GM10847 (cell line): Measurements from ENCODE around the gene COX15.

Experiments used
- POLR2A ChIP-seq: IDR thresholded peaks from 2 replicates; pipeline ENCODE4 v1.6.1; 2011; ENCODE audit not compliant: insufficient read length; ENCODE audit errors: extremely low read depth

COX15 gene

DNA sequence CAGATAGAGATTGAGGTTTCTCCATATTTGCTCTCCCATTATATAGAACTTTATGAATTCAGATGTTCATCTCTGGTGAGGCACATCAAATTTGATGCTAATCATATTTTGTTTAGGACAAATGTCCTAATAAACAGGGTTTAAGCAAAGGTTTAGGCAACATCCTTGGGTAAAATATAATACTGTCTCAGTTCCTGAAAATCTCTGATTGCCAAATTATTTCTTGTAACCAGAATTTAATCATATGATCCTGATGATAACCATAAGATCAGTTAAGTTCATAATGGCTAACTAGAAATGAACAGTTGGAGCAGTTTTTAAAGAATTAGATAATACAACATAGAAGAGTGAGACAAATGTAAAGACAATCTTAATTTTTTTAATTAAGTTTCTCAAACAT, 18.7 kb upstream of the COX15 start:
- TF ChIP-seq POLR2A: no peak

DNA sequence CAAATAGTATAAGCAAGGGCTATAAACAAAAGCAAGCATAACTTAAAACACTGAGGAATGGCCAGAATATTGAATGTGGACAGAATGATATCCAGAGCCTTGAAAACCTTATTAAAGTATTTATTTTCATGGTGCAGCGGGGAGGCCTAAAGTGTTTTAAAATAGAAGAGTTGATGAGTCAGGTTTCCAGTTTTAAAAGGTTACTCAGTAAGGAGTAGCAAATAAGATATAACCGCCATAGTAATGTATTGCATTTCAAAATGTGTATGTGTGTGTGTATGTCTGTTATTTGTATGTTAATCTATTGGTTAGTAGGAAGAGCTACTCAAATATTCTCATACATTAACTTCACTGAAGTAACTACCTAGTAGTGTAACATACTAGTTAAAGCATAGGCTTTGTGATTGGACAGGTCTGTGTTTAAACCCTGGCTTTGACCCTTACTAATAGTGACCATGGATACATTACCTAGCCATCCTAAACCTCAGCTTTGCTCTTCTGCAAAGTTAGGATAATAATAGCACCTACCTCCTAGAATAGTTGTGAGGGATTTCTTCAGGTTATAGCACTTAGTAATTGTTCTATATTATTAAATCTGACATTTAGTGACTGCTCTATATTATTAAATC, 17.0 kb upstream of the COX15 start:
- TF ChIP-seq POLR2A: no peak

DNA sequence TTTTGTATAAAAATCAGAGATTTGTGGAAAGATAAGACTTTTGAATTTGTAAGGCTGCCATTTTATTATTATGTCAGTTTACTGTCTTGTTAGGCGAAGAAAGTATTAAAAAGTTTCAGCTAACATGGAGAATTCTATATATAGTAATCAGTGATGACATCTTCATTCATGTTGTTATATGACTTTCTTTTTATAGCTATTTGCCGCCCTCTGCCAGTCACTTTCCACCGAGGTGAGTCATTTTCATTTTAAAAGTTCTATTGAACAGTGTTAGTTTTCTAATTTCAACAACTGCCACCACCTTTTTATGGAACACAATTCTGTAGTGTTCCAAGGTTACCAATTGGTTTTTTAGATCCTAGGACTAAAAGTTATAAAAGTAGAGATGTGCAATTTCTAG, 11.9 kb upstream of the COX15 start:
- no peak for TF ChIP-seq POLR2A

DNA sequence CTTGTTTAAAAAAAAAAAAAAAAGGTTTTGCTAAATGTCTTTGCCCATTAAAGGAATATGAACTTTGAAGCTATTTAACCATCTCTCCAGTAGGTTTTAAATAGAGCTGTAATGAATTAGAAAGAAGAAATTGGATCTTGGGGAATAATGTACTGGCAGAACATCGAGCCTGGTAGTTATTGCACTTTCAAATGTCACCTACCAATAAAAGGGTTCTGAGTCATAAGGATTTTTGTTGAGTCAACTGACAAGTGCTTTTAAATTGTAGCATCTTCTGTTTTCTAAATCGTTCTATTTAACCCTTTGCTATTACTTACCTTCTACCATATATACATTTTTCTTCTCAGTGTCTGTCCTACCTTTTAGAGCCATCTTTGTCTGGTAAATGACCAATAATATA, 10.8 kb upstream of the COX15 start:
- no peak for TF ChIP-seq POLR2A

DNA sequence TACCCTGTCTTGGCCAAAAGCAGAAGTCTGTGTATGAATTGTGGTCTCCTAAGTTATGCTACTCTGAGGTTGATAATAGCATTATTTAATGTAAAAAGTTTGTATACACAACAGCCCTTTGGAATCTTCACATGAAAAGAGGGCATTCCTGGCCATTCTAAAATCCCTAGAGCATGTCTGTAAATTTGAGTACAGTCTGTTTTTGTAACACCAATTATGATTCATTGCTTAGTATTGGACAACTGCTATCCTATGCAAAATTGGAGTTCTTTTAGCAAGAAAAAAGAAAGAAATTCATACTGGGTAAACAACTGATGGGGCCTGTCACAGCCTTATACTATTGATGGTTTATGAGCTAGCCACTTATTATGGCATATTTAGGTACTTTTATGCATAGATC, 10.3 kb upstream of the COX15 start:
- no peak for TF ChIP-seq POLR2A

DNA sequence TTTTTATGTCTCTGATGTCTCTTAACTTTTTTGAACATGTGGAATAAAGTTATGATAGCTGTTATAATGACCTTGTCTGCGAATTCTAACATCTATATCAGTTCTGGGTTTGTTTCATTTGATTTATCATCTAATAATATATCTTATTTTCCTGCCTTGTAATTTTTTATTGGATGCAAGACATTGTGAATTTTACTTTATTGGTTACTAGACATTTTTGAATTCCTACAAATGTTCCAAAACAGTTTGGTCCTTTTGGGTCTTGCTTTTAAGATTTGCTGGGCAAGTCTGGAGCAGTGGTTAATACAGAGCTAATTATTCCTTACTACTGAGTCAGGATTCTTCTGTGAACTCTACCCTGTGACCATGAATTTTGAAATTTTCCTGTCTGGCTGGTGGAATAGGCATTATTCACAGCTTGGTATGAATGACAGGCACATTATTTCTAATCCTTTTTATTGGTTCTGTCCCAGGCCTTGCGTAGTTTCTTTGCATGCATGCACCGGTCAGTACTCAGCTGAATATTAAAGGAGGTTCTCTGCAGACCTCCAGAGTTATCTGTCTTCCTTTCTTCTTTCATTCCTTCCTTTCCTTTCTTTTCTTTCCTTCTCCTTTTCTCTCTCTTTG, 9.1 kb upstream of the COX15 start:
- no peak for TF ChIP-seq POLR2A

DNA sequence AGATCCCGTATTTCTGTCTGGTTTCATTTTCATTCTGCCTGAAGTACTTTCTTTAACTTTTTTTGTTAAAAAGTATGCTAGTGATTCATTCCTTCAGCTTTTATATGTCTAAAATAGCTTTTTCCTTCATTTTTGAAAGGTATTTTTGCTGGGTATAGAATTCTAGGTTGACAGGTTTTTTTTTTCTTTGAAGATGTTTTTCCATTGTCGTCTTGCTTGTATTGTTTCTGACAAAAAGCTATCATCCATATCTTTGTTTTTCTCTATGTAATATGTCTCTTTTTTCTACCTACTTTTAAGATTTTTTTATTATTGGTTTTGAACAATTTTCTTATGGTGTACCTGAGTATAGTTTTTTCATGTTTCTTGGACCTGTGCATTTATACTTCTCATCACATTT, 8.3 kb upstream of the COX15 start:
- no peak for TF ChIP-seq POLR2A

DNA sequence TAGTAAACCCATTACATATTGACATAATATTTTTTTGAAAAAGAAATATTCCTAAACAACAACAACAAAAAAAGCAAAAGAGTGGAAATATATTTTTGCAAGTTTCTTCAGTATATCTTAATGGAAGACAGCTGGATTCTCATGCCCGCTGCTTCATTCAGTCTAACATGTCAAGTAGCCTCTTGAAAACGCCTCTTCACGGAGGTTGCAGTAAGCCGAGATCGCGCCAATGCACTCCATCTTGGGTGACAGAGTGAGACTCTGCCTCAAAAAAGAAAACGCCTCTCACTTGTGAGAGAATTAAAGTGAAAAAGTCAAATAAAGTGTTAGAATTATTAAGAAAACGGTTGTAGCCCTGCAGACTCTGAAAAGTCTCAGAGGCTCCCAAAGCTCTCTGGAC, 1.4 kb upstream of the COX15 start:
- no peak for TF ChIP-seq POLR2A

DNA sequence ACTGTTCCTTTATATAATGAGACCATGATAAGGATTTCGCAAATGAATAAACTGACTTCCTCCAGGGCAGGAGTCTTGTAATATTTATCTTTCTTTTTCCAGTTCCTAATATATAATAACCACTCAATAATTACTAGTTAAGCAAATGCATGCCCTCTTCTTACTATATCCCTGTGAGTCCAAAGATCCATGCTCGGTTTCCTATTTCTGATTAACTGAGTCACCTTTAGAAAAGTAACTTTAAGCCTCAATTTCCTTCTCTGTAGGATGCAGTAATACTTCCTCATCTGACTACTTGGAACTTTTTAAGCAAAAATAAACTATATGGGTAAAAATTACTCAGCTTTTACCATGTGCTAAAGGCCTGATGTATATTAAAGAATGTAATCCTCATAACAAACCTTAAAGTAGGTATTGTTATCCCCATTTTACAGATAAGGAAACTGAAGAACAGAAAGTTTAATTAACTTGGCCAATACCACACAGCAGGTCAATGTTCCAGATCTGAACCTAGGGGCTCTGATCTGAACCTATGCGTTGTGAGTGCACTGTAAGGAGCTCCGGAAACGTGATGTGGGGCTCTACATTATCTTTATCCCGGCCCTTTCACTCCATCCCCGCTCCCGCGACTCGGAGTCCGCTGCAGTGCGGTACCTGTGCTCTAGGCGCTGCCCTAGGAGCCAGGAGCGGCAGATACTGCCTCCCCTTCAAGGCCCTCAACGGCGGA, 458 bp downstream of the COX15 start:
- TF ChIP-seq POLR2A: no peak

DNA sequence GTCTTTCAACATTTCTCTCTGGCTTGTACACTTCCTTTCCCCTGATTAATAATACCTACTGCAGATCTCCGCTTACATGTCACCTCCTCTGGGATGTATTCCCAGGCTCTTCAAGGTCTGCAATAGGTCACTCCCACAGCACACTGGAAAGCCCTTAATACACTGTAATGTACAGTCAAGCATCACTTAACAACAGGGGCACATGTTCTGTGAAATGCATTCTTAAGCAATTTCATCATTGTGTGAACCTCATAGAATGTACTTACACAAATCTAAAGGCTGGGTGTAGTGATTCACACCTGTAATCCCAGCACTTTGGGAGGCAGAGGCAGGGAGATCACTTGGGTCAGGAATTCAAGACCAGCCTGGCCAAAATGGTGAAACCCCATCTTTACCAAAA, 1.9 kb downstream of the COX15 start:
- no peak for TF ChIP-seq POLR2A

DNA sequence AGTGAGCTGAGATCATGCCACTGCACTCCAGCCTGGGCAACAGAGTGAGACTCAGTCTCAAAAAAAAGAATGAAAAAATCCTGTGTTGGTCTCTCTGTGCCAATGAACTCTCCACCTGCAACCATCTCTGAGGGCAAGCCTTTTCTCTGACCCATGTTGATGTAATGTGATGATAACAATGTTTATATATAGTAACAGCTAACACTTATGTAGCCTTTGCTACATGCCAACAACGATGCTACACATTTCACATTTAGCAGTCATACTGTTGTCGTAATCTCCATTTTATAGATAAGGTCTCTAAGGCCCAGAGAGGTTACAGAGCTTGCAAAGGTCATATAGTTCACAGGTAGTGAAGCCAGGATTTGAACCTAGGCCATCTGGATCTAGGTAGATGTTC, 11.5 kb downstream of the COX15 start:
- no peak for TF ChIP-seq POLR2A

DNA sequence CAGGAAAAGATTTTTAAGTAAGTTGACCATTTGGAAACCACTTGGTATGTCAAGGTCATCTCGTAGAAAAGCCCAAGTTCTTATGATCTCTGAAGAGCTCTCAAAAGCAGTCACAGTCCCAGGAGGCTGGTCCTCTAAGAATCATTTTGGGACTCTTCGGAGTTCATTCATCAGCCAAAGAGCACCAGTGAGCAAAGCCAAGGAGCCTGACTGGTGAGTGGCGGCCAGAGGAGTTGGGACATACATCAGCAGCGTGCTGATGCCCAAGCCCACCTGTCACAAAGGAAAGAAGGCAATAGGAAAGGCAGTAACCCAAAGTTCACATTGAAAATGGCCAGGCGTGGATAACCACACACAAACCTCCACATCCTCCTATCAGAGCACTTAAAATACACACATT, 17.5 kb downstream of the COX15 start:
- TF ChIP-seq POLR2A: no peak

DNA sequence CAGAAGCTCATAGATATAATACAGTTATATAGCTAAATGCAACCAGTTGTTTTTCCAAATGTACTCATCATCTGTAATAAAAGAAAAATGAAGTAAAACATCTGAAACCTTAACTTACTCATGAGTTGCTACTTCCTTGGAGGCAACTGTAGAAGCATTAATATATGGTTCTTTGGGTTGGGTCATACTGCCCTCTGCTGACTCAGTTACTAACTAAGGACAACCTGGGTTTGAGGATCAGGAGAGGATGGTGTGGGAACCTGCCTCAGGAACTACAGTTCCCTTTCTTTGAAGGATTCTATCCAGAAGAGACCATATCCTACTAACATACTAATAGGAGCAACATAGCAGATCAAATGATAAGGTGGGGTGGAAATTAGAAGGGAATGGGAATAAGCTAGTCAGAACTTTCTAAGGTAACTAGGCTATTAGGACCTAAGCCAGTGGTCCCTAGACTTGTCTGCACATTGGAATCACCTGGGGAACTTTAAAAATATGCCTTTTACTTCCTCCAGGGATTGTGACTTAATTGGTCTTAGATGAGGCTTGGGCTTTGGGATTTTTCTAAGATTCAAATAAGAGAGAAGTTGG, 20.7 kb downstream of the COX15 start:
- no peak for TF ChIP-seq POLR2A

DNA sequence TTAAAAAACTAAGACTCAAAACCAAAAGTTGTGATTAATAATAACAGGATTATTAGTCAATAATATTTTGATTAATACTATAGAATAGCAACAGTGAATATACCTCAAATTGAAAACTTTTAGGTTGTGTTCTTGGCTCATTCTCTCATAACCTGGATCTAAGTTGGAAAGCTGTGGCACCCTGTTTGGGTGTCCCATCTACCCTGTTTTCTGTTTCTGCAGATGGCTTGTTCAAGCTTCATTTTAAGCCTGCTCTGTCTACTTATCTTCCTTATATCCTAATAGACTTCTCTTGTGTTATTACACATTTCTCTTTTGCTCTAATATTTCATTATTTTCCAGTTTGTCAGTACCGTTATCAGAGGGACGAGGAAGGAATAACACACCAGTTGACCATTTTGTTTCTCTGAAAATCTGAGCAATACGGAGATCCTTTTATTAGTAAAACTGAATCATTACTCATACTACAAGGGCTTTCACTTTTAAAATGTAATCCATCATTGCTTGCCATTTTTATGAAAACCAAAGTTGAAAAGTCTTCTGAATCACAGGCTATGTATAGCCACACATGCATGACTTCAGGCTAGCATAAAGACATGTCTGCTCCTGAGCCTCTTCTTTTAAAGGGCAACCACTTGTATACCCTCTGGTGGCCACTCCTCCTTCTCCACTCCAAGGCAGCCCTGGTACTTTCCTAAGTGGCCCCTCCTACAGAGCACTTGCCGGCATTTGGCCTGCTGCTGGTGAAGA, 22.3 kb downstream of the COX15 start:
- TF ChIP-seq POLR2A: no peak

DNA sequence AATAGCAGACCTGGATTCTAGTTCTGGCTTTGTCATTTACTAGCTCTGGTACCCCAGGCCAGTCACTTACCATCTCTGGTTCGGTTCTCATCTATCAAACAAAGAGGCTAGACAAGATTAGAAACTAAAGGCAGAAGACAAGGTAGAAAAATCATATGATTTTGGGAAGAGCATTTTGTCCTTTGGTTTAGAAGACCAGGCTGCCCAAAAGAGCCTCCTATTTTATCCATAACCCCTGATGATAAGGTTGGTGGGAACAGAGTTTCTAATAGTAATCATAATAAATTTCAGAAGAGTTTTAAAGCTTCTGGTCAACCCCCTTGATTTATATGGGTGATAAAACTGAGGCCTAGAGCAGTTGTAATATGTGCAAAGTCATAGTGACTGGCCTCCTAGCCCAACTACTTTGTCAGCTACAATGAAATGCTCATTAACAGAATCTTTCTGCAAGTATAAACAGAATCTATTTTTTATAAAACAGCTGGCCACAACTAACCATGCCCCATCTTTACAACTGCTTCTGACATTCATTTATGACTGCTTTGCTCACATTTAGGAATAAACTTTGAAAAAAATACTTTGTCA, 23.4 kb downstream of the COX15 start:
- TF ChIP-seq POLR2A: no peak

DNA sequence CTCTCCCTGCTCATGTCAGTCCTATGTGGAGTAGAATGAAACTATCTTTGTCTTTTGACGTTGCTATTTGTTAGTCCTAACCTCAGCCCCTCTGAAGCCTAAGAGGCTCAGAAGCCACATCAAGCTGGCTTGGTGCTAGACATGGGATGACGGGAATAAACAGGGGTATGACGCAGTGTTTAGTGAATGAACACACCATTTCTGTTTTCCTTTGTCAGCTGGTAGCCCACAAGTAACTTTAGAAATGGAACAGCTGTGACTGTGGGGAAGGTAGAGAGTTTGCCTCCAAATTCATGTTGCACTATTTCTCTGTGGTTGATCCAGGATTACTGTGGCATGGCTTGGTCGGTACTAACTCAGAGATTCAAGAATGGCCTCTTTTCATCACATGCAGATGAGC, 31.3 kb downstream of the COX15 start:
- TF ChIP-seq POLR2A: no peak
